ENCODE measurements around the gene DIP2C.

DIP2C gene

DNA sequence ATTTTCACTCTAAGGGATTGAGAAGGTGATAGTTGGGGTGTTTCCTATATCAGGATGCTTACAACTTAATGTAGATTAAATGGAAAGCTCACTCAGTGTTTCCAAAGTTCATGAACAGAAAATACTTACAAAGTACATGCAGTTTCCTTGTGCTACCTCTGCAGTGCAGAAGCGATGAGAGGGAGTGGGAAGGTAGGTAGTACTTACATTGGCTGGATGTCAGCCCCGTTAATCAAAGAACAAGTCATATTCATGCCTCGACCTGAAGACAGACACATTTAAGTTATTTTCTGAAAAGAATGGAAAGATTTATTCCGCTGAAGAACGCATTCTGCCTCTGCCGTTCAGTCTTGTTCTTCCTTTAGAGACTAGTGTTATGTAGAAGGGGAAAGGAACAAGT, 461.1 kb downstream of the DIP2C start:
- no peak for DNase-seq (ENCODE audit: low spot score)

DNA sequence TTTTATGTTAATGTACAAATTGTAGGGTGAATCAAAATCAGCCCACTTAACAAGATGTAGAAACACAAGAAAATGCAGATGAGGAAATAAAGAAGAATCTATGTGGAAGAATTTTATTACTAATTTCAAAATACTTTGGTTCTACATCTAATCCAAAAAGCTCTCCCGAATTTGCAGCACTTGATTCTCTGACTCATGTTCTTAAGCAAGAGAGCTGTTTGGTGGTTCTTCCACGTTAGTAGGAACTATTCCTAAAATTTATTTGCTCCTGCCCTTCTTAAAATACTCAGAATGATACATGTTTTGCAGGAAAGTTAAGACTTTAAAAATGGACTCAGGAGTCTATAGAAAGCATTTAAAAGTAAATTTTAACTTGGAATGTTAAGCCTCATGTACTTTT, 462.5 kb downstream of the DIP2C start:
- DNase-seq (ENCODE audit: low spot score), result no peak

DNA sequence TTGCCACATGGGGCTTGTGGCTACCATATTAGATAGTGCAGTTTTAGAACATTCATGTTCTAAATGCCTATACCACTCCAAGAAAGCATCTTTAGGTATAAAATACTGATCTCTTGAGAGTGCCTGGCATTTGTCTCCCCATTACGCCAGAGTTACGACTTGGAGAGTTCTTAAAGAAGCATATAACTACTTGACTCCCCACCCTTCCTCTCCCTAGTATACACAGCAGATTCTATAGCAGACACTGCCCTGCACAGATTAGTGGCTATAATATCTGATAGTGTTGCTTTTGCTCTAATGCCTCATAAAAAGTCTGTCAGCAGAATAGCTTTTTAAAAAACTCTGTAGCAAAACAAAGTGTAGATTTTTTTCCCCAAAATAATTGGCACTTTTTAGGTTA, 463.4 kb downstream of the DIP2C start:
- DNase-seq (ENCODE audit: low spot score), result no peak

DNA sequence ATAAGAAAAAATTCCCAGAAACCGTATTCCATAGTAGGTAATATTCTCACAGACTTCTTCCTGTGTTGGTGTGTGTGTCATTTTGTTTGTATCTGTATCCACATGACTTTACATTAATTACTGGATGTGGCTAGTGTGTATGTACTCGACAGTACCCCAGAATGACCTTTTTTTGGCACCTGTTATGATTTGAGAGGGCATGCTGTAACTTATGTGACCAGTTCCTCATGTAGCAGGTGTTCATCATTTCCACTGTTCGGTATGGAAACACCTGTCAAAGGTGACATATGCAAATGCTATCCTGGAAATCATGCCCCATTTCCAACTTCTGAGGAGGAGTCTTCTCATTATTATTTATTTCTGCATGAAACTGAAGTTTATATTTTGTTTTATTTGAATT, 464.9 kb downstream of the DIP2C start:
- no peak for DNase-seq (ENCODE audit: low spot score)
